AG09309 (cell line): ENCODE measurements around the gene OR52W1.

Experiments
- DNase-seq: peaks from one replicate; pipeline ENCODE4 v3.0.0-alpha.2; 2010; ENCODE audit warnings: low read depth
- H3K4me3 ChIP-seq: 2 replicates; pipeline ENCODE4 v1.5.1; 2011; ENCODE audit warnings: mild to moderate bottlenecking, low read depth, low read length, moderate library complexity; ENCODE audit not compliant: control insufficient read depth
- TF ChIP-seq, protein P1 (sequence below): IDR thresholded peaks from 2 replicates; pipeline ENCODE4 v1.5.1; 2011; ENCODE audit warnings: mild to moderate bottlenecking, low read depth, low read length, inconsistent platforms; ENCODE audit not compliant: insufficient read depth, control insufficient read depth; ENCODE audit errors: missing control alignments

The OR52W1 gene

DNA sequence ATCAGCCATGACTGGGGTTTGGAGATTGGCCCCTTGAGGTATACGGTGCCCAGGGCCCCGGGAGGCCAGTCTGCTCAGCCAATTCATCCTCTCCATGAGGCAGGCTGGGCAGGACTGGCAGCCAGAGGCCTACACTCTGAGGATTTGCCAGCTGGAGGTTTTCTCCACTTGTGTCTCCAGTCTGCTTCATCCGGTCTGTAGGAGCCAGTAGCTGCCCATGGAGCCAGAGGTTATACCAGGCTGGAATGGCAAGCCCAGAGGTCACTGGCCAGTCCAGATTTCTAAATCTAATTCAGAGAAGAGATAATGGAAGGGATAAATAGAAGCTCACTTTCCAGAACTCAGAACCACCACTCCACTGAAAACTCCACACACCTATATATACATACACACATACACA lies 25.4 kb downstream of the OR52W1 start:
- DNase-seq: no peak
- TF ChIP-seq, protein P1, sequence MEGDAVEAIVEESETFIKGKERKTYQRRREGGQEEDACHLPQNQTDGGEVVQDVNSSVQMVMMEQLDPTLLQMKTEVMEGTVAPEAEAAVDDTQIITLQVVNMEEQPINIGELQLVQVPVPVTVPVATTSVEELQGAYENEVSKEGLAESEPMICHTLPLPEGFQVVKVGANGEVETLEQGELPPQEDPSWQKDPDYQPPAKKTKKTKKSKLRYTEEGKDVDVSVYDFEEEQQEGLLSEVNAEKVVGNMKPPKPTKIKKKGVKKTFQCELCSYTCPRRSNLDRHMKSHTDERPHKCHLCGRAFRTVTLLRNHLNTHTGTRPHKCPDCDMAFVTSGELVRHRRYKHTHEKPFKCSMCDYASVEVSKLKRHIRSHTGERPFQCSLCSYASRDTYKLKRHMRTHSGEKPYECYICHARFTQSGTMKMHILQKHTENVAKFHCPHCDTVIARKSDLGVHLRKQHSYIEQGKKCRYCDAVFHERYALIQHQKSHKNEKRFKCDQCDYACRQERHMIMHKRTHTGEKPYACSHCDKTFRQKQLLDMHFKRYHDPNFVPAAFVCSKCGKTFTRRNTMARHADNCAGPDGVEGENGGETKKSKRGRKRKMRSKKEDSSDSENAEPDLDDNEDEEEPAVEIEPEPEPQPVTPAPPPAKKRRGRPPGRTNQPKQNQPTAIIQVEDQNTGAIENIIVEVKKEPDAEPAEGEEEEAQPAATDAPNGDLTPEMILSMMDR: no peak
- H3K4me3 ChIP-seq: no peak overlapping the region

DNA sequence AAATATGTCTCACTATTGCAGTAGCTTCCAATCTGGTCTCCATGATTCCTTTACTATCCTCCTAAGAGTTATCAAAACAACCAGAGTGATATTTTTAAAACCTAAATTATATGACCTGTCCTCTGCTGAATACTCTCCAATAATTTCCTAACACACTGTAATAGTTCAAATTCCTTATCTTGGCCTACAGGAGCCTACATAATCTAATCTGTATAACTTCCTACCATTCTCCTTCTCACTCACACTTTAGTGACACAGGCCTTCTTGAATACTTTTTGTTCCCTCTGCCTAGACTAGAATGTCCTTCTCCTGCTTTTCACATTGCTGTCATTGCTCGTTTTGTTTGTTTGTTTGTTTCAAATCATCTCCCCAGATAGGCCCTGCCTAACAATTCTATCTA lies 26.0 kb downstream of the OR52W1 start:
- no peak overlapping the region for H3K4me3 ChIP-seq
- DNase-seq: no peak

DNA sequence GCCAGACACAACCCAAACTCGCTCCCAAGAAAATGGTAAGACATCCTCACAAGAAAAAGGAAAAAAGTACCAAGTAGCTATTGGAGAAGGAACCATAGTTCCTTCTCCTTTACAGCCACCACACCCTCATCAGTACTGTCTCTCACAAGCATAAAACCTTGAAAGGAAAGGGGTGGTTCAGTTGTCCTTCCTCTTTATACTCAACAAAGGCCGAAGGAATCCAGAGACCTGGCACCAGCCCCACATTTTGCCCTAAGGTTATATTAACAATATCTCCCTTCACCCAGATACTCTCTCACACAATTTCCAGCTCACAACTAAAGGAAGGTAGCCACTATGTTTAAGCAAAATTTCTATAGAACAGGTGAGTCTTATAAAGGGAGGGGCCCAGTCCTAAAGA lies 26.9 kb downstream of the OR52W1 start:
- no peak overlapping the region for H3K4me3 ChIP-seq
- DNase-seq: no peak
- TF ChIP-seq, protein P1: no peak

More for the DNA sequence above, 26.0 kb downstream of the OR52W1 start:
- TF ChIP-seq, protein P1: no peak

DNA sequence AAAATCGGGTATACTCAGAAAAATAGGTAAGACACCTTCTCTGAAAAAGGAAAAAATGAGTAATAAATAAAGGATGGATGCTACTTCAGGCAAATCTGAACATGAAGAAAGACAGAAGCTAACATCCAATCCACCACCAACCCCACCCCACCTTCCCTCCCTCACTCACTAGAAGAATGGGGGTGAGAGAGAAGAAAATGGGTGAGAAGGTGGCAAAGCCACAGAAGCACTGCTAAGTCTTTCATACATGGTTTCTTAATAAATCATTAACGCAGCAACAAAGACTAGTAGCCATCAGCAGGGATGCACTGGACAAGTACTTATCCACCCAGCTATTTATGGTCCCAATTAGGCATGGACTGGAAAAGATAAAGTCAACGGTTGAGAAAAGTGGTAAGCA lies 29.5 kb downstream of the OR52W1 start:
- no peak for DNase-seq
- TF ChIP-seq, protein P1: no peak

DNA sequence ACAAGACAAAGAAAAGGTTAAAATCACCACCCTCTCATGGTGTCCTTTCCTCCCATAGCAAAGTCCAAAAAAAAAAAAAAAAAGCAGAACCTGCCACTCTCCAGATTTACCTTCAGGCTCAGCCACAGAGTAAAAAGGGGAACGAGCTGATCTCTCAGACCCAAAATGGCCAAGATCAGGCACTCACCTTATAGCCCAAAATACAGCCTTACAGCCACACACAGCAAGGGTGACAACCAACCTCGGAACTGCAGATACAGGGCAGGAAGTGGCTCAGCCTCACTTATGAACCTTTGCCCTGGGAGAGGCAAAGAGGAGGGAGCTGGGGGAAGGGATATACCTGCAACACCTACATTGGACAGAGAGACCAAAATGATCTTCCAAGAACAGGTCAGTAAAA lies 30.9 kb downstream of the OR52W1 start:
- TF ChIP-seq, protein P1: no peak
- DNase-seq: no peak
- H3K4me3 ChIP-seq: no peak overlapping the region

More for the DNA sequence above, 29.5 kb downstream of the OR52W1 start:
- no peak overlapping the region for H3K4me3 ChIP-seq

DNA sequence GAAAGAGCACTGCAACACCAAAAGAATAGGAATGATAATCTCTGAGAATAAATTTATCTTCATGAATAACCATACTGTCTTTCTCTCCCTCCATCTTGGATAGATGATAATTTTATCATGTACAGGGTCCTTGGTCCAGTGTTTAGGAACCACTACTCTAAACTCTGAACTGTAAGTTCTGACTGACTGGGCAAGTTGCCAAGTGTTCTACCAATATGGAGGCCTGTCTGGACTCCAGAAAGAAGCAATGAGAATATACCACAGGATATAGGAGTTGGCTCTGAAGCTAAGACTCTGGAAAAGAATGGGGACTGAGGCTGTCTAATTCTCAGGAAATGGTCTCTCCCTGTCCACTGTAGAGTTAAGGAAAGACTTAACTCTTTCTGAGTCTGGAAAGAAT lies 33.9 kb downstream of the OR52W1 start:
- H3K4me3 ChIP-seq: no peak overlapping the region
- no peak for DNase-seq
- TF ChIP-seq, protein P1: no peak

DNA sequence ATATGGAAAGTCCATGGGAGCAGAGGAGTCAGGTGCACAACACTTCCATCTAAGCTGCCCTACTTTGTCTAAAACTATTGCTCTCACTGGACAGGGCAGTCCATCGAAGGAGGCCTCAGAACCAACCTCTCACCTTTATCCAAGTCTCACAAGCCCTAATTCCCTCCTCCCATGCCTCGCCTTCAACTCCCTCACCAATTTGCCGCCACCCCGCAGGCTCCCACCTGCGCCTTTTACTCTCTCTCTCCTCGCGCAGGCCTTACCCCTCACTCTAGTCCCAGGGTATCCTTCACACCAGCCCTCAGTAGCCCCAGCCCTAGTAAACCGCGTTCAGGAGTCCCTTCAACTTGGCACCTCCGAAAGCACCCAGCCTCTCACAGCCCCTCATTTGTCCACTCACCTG lies 35.0 kb downstream of the OR52W1 start:
- no peak for DNase-seq
- H3K4me3 ChIP-seq: peak overlapping the region; percentile 100
- TF ChIP-seq, protein P1: no peak
